Testis (tissue), 3 donors: Measurements from ENCODE around the gene PROCR. TPM values are rescaled to one million over a fixed set of nuclear protein-coding genes. Genes with fewer than 3 reads are reported as not detected.

Experiments used
- DNase-seq: peaks from one replicate; pipeline ENCODE4 v3.0.0-alpha.2; 2019
- H3K27ac ChIP-seq, 2 donors: fragments of 200-600 bp; sonication (generic); one replicate each; pipeline ENCODE4 v1.5.1; 2019
- H3K27me3 ChIP-seq: fragments of 200-600 bp; sonication (generic); one replicate; pipeline ENCODE4 v1.5.1; 2019
- H3K36me3 ChIP-seq: fragments of 200-600 bp; sonication (generic); one replicate; pipeline ENCODE4 v1.5.1; 2017; ENCODE audit warnings: low read depth; ENCODE audit errors: missing control alignments
- H3K4me1 ChIP-seq: fragments of 200-600 bp; sonication (generic); one replicate; pipeline ENCODE4 v1.5.1; 2019
- H3K4me3 ChIP-seq, 2 donors: fragments of 200-600 bp; sonication (generic); one replicate each; pipeline ENCODE4 v1.5.1; 2017 to 2019
- H3K9me3 ChIP-seq: fragments of 200-600 bp; sonication (generic); one replicate; pipeline ENCODE4 v1.5.1; 2017
- POLR2A ChIP-seq: fragments of 450-650 bp; IDR thresholded peaks from one replicate; pipeline ENCODE4 v1.6.1; 2017; ENCODE audit warnings: antibody characterized with exemption, mild to moderate bottlenecking, moderate library complexity
- WGBS, 2 donors: methylation state at CpG; one replicate each; pipeline ENCODE4 v1.1.5; 2018; 5-methylcytosine and 5-hydroxymethylcytosine counted together
- intact Hi-C: fragments of 100-400 bp; cut with DNase I; formaldehyde crosslinking; loops from one replicate; pipeline ENCODE4 v1.15.1; 2023; ENCODE audit warnings: low total_unique reads
- polyA plus RNA-seq: library from polyadenylated mRNA; stranded (reverse); fragments of 350-450 nt; fragmentation: Illumina TruSeq; extraction: RNeasy Lipid Tissue Mini Kit (QIAGEN cat#74804); gene quantifications from one replicate; pipeline ENCODE4 v1.2.3, GENCODE V29; 2014; ENCODE audit warnings: low read depth, low replicate concordance; ENCODE audit not compliant: insufficient read depth
- total RNA-seq, 2 donors: library from RNA; depleted of rRNA; stranded (reverse); fragments of >200 nt; gene quantifications; one replicate each; pipeline ENCODE4 v1.2.3, GENCODE V29; 2016
- TF ChIP-seq, protein P1 (sequence below), 3 experiments: fragments of 450-650 bp in 2 of 3; fragments of 200-600 bp in 1 of 3; sonication (generic) in 1 of 3; IDR thresholded peaks; one replicate each; pipeline ENCODE4 v1.5.1; 2016 to 2019; ENCODE audit warnings: antibody characterized with exemption in 3 of 3, mild to moderate bottlenecking in 2 of 3, moderate library complexity in 1 of 3

Gene PROCR
- total and polyA plus RNA-seq, 3 donors from 2014 or later, result 7.2 to 23.6 (median 8.2) TPM

- 84 to 86% methylated on average over 4 of the region's 4 CpGs for WGBS, 2 donors
- no peak for DNase-seq
- no peaks in the 10 kb centered on the region for H3K27me3 ChIP-seq
- H3K27ac ChIP-seq, result no peak overlapping the region
- no peaks in the 10 kb centered on the region for H3K36me3 ChIP-seq
- H3K4me3 ChIP-seq, result no peak overlapping the region
- H3K9me3 ChIP-seq, result no peaks in the 10 kb centered on the region
- peaks cover 13% of the 10 kb centered on the region for H3K4me1 ChIP-seq
- no peak for TF ChIP-seq POLR2A
- TF ChIP-seq, protein P1, sequence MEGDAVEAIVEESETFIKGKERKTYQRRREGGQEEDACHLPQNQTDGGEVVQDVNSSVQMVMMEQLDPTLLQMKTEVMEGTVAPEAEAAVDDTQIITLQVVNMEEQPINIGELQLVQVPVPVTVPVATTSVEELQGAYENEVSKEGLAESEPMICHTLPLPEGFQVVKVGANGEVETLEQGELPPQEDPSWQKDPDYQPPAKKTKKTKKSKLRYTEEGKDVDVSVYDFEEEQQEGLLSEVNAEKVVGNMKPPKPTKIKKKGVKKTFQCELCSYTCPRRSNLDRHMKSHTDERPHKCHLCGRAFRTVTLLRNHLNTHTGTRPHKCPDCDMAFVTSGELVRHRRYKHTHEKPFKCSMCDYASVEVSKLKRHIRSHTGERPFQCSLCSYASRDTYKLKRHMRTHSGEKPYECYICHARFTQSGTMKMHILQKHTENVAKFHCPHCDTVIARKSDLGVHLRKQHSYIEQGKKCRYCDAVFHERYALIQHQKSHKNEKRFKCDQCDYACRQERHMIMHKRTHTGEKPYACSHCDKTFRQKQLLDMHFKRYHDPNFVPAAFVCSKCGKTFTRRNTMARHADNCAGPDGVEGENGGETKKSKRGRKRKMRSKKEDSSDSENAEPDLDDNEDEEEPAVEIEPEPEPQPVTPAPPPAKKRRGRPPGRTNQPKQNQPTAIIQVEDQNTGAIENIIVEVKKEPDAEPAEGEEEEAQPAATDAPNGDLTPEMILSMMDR (IDR thresholded peaks at IDR 0.05), result no peak
- intact Hi-C loops, result no loop called here
Measured at GRCh38 chr20:35131934-35132333, 39.9 kb upstream of the PROCR start.

DNA sequence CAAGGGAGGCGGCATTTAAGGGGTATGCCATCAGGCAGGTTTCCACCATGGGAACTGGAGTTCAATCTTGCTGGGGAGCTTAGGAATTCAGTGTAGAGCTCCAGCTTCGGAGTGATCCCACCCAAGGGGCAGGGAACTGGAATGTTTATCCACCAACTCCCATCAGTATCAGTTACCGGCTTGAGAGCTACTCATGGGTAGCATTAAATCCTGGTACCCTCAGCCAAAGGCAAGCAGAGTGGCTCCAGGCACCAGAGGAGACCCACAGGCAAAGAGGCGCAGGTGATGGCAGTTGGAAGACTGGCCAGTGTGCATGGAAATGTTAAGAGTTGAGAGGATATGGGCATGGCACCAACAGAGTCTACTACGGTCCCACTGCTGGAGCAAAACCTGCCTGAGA is 38.8 kb upstream of the PROCR start:
- intact Hi-C loops, result no loop called here

DNA sequence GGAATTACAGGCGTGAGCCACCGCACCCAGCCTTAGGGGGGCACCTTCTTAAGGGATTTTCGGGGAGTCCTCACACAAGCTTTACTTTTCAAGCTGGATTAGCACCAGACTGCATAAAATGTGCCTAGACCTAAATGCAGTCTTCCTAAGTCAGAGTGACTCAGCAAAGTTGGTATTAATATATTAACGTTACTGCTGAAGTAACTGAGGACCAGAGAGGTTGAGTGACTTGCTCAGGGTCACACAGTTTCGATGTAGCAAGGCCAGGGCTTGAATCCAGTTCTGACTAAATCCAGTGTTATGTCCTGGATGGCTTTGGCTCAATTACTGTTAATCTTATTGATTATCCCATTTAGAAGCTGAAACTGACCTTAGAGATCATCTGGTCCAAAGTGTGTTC is 38.1 kb upstream of the PROCR start:
- no peaks in the 10 kb centered on the region for H3K36me3 ChIP-seq
- no peak for DNase-seq
- H3K27ac ChIP-seq, result peak overlapping the region in 1 of 2 donors; percentile 73
- no peaks in the 10 kb centered on the region for H3K9me3 ChIP-seq
- H3K4me1 ChIP-seq, result peaks cover 13% of the 10 kb centered on the region
- H3K27me3 ChIP-seq, result no peaks in the 10 kb centered on the region
- intact Hi-C loops, result no loop called here
- WGBS, 2 donors, result 82 to 83% methylated on average over 5 of the region's 5 CpGs
- no peak overlapping the region for H3K4me3 ChIP-seq
- no peak for TF ChIP-seq POLR2A
- TF ChIP-seq, protein P1 (IDR thresholded peaks at IDR 0.05), result no peak

More for the DNA sequence above, 38.8 kb upstream of the PROCR start:
- no peaks in the 10 kb centered on the region for H3K36me3 ChIP-seq
- 81 to 92% methylated on average over 5 of the region's 5 CpGs for WGBS, 2 donors
- TF ChIP-seq POLR2A, result no peak
- TF ChIP-seq, protein P1 (IDR thresholded peaks at IDR 0.05), result no peak
- no peak overlapping the region for H3K27ac ChIP-seq
- no peak for DNase-seq
- H3K9me3 ChIP-seq, result no peaks in the 10 kb centered on the region
- H3K4me3 ChIP-seq, result no peak overlapping the region
- no peaks in the 10 kb centered on the region for H3K27me3 ChIP-seq
- H3K4me1 ChIP-seq, result peaks cover 13% of the 10 kb centered on the region

GRCh38 chr20:35134472-35134871 is 37.4 kb upstream of the PROCR start:
- Histone ChIP-seq H3K9me3 (no peaks in the 10 kb centered on the region), H3K4me3 (no peak overlapping the region), H3K4me1 (peaks cover 13% of the 10 kb centered on the region), H3K36me3 (no peaks in the 10 kb centered on the region), H3K27ac (peak overlapping the region; percentile 6 to 73), H3K27me3 (no peaks in the 10 kb centered on the region)
- TF ChIP-seq, protein P1 (IDR thresholded peaks at IDR 0.05), result no peak
- no peak for TF ChIP-seq POLR2A
- DNase-seq, result peak; percentile 70
- WGBS, 2 donors, result 30 to 48% methylated on average over 4 to 9 of the region's 9 CpGs
- intact Hi-C loops, result no loop called here

GRCh38 chr20:35134880-35135279 is 37.0 kb upstream of the PROCR start:
- Histone ChIP-seq H3K4me3 (no peak overlapping the region), H3K27ac (peak overlapping the region; percentile 6 to 73), H3K4me1 (peaks cover 13% of the 10 kb centered on the region), H3K36me3 (no peaks in the 10 kb centered on the region), H3K9me3 (no peaks in the 10 kb centered on the region), H3K27me3 (no peaks in the 10 kb centered on the region)
- DNase-seq, result peak; percentile 33
- WGBS, 2 donors, result 61 to 62% methylated on average over 6 of the region's 6 CpGs
- intact Hi-C loops, result no loop called here
- TF ChIP-seq, protein P1 (IDR thresholded peaks at IDR 0.05), result no peak
- TF ChIP-seq POLR2A, result no peak
